ENCODE measurements around the gene ZNF552. TPM values are rescaled to one million over a fixed set of nuclear protein-coding genes. Genes with fewer than 3 reads are reported as not detected.

Gene ZNF552
- total and polyA plus RNA-seq, 2 of the 4 experiments (the other 2 are of a cell fraction), result 2.8 to 4.7 TPM

GRCh38 chr19:57825511-57825910 is 10.8 kb upstream of the ZNF552 start:
- Histone ChIP-seq H3K79me1 (ENCODE audit: low read depth in 1 of 2, low read length in 2 of 2) (peaks cover 10 to 73% of the 10 kb centered on the region in 2 experiments), H2BK15ac (ENCODE audit: low read depth, low read length) (no peak overlapping the region), H3K4me1 (ENCODE audit: control insufficient read depth, insufficient read depth, low read length) (peaks cover 13% of the 10 kb centered on the region), H3K36me3 (ENCODE audit: control insufficient read depth, insufficient read depth, low read length) (peaks cover 5% of the 10 kb centered on the region), H3K4me3 (ENCODE audit: insufficient read depth, low read depth, low read length) (no peak overlapping the region), H4K8ac (ENCODE audit: low read depth in 2 of 2, low read length in 2 of 2) (no peak overlapping the region), H2AK9ac (replicated peaks; ENCODE audit: low read depth, low read length, poor library complexity) (no peak overlapping the region), H3K9me1 (ENCODE audit: insufficient read depth, low read length) (peaks cover 12% of the 10 kb centered on the region), H3K18ac (ENCODE audit: low read depth, low read length) (no peak overlapping the region), H3K9ac (ENCODE audit: low read depth, low read length) (no peak overlapping the region), H2AK5ac (ENCODE audit: low read depth, low read length) (no peak overlapping the region), H3K27ac (ENCODE audit: insufficient read depth, low read length) (no peak overlapping the region), H3K56ac (ENCODE audit: extremely low read depth, insufficient read depth, low read length) (no peak overlapping the region), H2BK5ac (ENCODE audit: low read depth, low read length, poor library complexity, severe bottlenecking) (no peak overlapping the region), H4K91ac (ENCODE audit: insufficient read depth, low read depth, low read length) (no peak overlapping the region), H2BK20ac (ENCODE audit: low read depth, low read length) (no peak overlapping the region), H2AFZ (replicated peaks; ENCODE audit: low read length, poor library complexity) (no peak overlapping the region), H2BK120ac (ENCODE audit: low read depth, low read length) (no peak overlapping the region), H3K9me3 (ENCODE audit: control insufficient read depth, insufficient read depth, low read length) (no peaks in the 10 kb centered on the region), H3K14ac (replicated peaks; ENCODE audit: low read depth, low read length) (no peak overlapping the region), H3K23ac (ENCODE audit: low read depth, low read length) (no peak overlapping the region), H3K4me2 (ENCODE audit: low read depth, low read length) (no peak overlapping the region), H4K20me1 (ENCODE audit: insufficient read depth, low read length) (peaks cover 34% of the 10 kb centered on the region), H3K27me3 (ENCODE audit: control insufficient read depth, insufficient read depth, low read length) (no peaks in the 10 kb centered on the region), H3K4ac (ENCODE audit: low read depth, low read length) (no peak overlapping the region), H4K5ac (ENCODE audit: low read depth, low read length) (no peak overlapping the region)
- in situ Hi-C loops (cut with MboI; ENCODE audit: low sequenced_read_pairs) (no loop called here), intact Hi-C loops (cut with micrococcal nuclease) (no loop called here), dilution Hi-C loops (cut with HindIII; ENCODE audit: low sequenced_read_pairs, unreplicated experiment) (no loop called here)
- BruUV-seq (replicated peaks), result no TSS peak
- no peak for TF ChIP-seq SMC3 (IDR thresholded peaks at IDR 0.05; ENCODE audit: low read depth, low read length)
- TF ChIP-seq RAD21 (IDR thresholded peaks at IDR 0.05; ENCODE audit: low read length), result no peak
- no peak for TF ChIP-seq RFX5 (IDR thresholded peaks at IDR 0.05; ENCODE audit: low read depth, low read length)
- no peak for TF ChIP-seq FOS (IDR thresholded peaks at IDR 0.05; ENCODE audit: low read depth, low read length)
- TF ChIP-seq RCOR1 (IDR thresholded peaks at IDR 0.05; ENCODE audit: insufficient replicate concordance, low read length), result no peak
- TF ChIP-seq CEBPB (IDR thresholded peaks at IDR 0.05; ENCODE audit: low read depth, low read length), result no peak
- no peak for TF ChIP-seq ELK1 (IDR thresholded peaks at IDR 0.05; ENCODE audit: borderline replicate concordance, low read depth, low read length)
- no peak for TF ChIP-seq BHLHE40 (IDR thresholded peaks at IDR 0.05; ENCODE audit: low read depth, low read length)
- no peak for TF ChIP-seq MAFK (IDR thresholded peaks at IDR 0.05; ENCODE audit: low read depth, low read length)
- TF ChIP-seq CTCF (conservative IDR thresholded peaks at IDR 0.05; ENCODE audit: low read depth, low read length), result no peak
- TF ChIP-seq MAZ (IDR thresholded peaks at IDR 0.05; ENCODE audit: borderline replicate concordance, low read depth, low read length), result no peak
- no peak for TF ChIP-seq MXI1 (IDR thresholded peaks at IDR 0.05; ENCODE audit: borderline replicate concordance, low read depth, low read length)
- TF ChIP-seq NFE2L2 (IDR thresholded peaks at IDR 0.05; ENCODE audit: low read depth, low read length), result no peak
- no peak for TF ChIP-seq CHD1 (IDR thresholded peaks at IDR 0.05; ENCODE audit: low read depth, low read length)
- no peak for TF ChIP-seq USF2 (IDR thresholded peaks at IDR 0.05; ENCODE audit: low read depth, low read length)
- TF ChIP-seq POLR2A (IDR thresholded peaks at IDR 0.05; ENCODE audit: low read depth, low read length), result no peak
- CTCF ChIA-PET, result no interaction called here
- no peak for DNase-seq
- POLR2A ChIA-PET (ENCODE audit: unreplicated experiment), result no interaction called here
- ATAC-seq (ENCODE audit: low read depth), result no peak
- no CpG with 5 or more reads among the region's 6 CpGs for WGBS, 2 experiments (ENCODE audit: extremely low coverage in 2 of 2, insufficient read length in 1 of 2)

Data from IMR-90 (cell line).